Measurements from ENCODE around the gene BUB1B.
"Not testable (repeated sequence)": the region's sequence is repeated elsewhere in the genome, so short reads cannot be mapped to it uniquely, and the experiment has no call there.

BUB1B gene

DNA sequence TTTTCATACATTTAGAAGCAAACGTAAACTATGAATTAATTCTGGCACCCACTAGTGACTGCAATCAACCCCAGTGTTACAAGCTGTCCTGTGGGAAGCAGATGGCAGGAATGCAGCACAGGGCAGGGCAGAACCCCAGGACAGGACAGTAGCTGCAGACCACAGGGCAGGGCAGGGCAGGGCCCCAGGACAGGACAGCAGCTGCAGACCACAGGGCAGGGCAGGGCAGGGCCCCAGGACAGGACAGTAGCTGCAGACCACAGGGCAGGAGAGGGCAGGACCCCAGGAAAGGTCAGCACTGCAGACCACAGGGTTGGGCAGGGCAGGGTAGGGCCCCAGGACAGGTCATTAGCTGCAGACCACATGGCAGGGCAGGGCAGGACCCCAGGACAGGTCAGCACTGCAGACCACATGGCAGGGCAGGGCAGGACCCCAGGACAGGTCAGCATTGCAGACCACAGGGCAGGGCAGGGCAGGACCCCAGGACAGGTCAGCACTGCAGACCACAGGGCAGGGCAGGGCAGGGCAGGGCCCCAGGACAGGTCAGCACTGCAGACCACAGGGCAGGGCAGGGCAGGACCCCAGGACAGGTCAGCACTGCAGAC lies 24.9 kb upstream of the BUB1B start:
- intact Hi-C loops (cut with DNase I); DNase-seq: not testable (repeated sequence)

DNA sequence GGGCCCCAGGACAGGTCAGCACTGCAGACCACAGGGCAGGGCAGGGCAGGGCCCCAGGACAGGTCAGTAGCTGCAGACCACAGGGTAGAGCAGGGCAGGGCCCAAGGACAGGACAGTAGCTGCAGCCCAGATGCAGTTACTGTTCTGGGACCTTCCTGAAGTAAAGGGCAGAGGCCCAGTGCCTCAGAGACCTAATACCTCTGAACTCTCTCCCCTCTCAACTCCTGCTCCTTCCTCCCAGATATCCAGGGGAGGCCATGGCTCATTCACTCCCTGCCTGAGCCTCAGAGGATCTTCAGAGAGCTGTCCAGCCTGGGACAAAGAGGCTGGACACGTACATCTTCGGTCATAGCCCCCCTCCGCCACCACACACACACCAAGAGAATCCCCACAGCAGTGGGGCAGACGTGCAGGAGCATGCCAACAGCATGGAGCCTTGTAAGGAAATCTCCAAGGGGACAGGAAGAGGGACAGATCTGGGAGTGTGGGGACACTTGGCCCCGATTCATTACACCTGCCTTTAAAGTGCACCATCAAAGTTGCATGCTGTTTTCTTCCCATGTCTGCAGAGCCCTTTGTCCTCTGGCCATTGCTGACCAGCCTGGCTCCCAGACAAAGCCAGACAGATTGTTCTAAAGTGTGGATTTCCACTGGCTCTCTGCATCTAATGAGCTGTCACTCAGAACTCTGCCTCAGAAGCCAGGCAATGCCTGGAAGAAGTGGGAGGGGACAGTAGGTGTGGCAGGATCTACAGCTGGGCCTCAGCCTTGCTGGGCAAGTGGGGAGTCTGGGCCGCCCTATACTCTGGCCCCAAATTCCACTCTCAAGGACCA lies 24.2 kb upstream of the BUB1B start:
- intact Hi-C loops (cut with DNase I): no loop called here
- no peak for DNase-seq

DNA sequence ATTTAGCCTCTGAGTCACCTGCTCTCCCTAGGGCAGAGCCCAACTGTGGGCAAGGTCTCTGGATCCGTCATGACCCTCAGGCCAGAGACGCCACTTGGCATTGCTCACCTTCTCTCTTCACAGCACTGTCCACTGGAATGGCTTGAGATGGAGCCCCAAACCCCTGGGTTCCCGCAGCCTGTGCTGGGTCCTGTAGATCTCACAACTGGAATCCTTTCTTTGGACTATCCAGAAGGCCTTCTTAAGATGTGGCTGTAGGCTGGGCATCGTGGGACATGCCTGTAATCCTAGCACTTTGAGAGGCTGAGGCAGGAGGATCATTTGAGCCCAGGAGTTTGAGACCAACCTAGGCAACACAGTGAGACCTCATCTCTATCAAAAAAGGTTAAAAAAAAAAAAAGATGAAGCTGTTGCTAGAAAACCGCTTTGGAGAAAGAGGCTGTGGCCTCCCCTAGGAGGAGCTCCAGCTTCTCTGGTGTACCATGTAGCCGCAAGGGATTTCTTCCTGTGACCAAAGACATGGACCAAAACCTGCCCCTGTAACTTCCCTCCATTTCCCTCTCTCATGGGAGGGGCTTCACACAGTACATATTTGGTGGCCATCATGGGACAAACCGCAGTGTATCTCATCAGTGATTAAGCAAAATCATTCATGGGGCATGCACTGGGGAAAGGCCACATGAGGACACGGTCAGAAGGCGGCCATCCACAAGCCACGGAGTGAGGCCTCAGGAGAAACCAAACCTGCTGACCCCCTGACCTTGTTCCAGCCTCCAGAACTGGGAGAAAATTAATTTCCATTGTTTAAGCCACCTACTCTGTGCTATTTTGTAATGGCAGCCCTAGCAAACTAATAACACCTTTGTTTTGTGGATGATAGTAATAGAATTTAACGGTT lies 23.3 kb upstream of the BUB1B start:
- no peak for DNase-seq
- intact Hi-C loops (cut with DNase I): no loop called here

DNA sequence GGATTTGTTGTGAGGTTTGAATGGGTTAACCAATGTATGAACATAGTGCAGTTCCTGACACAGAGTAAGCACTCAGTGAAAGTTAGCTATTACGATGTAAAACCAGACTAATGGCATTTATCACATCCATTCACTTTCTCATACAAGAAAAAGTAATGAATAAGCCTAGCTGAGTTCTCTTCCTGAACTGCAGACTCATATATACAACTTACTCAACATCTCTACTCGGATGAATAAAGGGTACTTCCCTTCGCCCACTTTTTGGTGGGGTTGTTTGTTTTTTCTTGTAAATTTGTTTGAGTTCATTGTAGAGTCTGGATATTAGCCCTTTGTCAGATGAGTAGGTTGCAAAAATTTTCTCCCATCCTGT lies 22.7 kb upstream of the BUB1B start:
- intact Hi-C loops (cut with DNase I); DNase-seq: not testable (repeated sequence)

DNA sequence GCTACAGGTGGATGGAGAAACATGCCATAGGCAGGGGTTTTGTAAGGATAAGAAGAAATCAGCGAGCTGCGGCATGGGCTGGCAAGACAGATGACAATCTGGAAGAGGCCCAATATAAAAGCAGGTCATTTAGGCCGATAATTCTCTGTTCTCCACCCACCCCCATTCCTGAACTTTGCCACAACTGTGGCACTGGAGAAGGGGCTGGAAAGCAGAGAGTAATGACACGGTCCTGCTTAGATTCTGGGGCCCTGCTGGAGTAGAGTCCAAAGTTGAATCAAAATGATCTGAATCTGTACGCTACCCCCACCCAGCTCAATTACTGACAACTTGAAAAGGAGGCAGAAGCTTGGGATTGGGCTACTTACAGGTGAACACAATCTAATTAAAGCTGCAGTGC lies 18.4 kb upstream of the BUB1B start:
- no peak for DNase-seq
- intact Hi-C loops (cut with DNase I): no loop called here

DNA sequence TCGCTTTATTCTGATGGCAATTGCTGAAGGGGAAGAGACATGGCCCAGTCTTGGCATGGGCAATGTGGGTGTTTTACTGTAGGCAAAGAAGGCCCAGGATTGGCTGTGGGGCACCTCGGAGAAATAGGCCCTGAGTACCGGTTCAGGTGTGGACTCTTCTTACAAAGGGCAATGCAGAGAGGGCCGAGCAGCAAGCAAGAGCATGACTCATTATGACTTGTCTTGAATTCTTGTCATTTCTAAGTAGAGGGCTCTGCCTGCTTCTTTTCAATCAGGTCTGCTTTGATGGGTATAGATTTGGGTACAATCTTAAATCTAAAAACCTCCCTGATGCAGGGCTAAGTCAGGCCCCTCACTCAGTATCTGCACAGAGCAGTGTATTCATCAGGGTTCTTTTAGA lies 14.8 kb upstream of the BUB1B start:
- intact Hi-C loops (cut with DNase I): no loop called here
- no peak for DNase-seq

DNA sequence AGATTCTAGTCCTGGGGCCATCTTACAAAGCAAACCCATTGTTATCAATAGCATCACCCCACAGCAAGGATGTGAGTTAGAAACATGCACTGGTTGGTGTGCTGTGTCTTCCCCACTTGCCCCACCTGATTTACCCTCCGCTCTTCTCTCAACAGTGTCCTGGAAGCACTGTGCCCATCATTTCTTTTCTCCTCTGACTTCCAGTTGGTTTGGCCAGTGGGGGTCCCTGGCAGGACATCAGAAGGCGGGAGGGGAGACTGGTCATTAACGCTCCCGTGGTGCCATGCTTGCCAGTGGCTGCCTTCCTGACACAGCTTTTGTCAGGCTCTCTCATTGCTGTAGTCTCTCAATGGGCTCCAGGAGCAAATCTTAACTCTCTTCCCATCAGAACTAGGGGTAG lies 11.5 kb upstream of the BUB1B start:
- DNase-seq: no peak

DNA sequence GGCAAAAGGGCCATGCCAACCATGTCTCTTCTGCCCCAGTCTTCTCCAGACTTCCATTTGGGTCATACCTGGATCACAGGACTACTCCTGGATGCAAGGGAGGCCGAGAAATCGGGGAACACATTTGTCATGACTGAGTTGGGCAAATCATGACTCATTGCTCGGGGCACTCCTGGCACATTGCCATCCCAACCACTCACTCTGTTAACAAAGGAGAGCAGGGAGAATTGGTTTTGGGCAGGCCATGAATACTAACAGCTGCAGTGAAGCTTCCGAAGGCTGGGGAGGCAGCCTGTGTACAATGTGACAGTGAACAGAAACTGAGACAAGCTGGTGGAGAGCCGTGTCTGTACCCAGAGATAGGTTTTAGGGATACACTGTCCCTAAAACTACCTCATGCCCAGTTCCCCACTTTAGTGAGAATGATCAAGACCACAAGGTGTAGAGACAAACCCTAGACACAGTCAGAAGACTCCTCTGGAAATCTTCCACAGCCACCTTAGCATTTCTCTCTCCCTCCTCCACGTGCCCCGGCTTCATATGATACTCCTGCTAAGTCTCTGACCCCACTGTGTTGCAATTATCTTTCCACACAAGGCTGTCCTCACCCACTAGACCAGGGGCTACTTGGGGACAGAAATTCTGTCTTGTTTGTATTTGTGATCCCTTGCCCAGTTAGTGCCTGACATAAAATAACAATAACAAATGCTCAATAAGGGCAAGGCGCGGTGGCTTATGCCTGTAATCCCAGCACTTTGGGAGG lies 10.5 kb upstream of the BUB1B start:
- intact Hi-C loops (cut with DNase I): no loop called here
- peak in 15 of 42 donors; percentile 2 to 58 (median 22) for DNase-seq

More for the DNA sequence above, 11.5 kb upstream of the BUB1B start:
- intact Hi-C loops (cut with DNase I): no loop called here

DNA sequence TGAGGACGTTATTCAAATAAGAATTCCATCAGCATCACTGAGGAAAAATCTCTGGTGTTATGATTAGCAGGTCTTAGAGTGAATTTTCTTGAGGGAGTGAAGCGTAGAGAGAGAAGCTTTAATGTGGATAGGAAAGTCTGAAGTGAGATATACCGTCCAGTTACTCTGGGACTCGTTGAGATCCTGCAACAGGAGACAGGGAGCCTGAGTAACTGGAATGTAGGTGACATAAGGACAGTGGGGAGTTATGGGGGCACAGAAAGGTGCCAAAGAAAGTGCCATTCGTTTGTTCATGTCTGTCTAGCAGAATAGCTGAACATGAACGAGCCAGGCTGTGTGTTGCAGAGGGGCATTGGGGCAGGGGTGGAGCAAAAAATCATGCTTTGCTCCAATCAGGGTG lies 9.4 kb upstream of the BUB1B start:
- DNase-seq: no peak
- intact Hi-C loops (cut with DNase I): no loop called here

DNA sequence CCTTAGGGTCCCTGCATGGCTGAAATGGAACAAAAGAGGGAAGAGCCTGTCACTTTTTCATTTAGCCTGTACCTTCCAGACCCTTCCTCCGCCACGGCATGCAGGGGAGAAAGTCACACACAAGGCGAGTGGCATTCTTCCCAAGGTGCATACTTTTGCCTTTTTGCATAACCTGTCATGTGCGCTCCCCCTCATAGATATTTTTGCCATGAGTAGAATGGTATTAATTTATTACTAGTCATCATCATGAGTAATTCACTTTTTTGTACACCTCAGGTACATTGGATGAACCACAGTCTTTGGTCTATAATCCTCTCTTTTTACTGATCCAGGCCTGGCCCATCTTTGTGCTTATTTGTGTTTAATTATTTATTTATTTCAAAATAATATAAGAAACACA lies 8.9 kb upstream of the BUB1B start:
- DNase-seq: peak in 6 of 42 donors; percentile 7 to 49 (median 16)
- intact Hi-C loops (cut with DNase I): no loop called here

DNA sequence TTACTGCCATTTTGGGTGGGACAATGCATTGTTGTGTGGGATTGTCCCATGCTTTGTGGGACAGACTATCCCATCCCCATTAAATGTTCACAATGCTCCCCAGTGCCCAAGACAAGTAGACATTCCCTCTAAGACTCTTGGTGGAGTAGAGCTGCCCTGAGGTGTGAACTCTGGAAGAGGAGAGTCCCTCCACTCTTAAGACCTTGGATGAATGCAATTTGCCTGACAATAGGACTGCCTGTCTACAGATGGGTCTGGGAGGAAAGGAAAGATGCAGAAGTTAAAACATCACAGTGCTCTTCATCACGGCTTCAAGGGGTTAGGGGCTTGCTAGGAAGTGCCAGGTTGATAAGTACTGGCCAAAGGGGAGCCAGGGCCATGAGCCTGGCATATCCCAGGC lies 6.0 kb upstream of the BUB1B start:
- DNase-seq; intact Hi-C loops (cut with DNase I): not testable (repeated sequence)

DNA sequence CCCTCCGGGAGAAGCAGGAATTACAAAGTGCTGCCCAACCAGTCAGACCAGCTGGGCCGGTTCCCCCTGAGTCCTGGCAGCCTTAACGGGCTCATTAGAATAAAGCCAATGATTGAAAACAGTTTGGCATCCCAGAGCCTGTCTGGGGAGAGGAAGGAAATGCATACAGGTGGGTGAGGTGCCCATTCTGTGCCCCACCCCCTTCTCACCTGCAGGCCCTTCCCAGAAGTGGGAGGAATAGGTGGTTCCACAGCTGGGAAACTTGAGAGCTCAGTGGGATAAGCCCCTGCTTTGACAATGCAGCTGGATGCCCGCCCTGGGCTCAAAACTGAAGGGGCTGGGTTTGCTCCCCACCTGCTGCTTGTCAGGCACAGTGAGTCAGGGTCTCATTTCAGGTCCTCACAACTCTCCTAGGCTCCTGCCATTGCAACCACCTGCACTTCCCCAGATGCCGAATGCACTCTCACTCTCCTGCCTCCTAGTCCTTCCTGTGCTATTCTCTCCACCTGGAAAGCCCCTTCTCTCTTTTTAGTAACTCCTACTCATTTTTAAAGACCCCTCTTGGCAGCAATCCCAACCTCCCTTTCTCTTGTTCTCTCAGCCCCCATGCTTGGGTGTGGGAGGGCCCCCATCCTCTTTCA lies 5.5 kb upstream of the BUB1B start:
- no peak for DNase-seq
- intact Hi-C loops (cut with DNase I): no loop called here

DNA sequence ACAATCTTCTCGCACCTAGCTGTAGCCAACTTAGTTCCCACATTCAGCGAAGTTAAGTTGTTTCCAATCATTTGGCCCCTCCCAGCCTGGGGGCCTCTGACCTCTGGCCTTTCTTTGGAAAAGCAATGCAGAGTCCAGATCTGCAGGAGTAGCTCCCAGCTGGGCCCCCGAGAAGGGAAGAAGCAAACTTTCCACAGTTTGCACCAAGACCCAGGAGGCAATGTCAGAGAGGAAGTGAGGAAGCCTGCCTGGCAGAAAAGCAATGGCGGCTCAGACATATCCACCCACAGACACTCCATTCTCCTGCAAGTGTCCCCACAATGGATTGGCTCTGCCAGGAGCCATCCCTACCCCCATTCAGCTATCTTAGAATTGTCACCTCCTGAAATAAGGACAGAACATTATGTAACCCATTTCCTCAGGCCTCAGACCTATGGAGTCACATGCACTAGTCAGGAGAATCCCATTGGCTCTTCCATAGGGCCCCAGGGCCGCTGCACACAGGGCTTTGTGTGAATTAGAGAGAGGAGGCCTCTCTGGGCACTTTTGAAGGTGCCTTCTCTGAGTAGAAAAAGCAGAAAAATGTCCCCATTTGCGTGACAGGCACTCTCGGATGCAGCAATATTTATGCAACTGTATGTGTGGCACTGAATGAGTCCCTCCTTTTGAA lies 3.0 kb upstream of the BUB1B start:
- intact Hi-C loops (cut with DNase I): no loop called here
- no peak for DNase-seq

DNA sequence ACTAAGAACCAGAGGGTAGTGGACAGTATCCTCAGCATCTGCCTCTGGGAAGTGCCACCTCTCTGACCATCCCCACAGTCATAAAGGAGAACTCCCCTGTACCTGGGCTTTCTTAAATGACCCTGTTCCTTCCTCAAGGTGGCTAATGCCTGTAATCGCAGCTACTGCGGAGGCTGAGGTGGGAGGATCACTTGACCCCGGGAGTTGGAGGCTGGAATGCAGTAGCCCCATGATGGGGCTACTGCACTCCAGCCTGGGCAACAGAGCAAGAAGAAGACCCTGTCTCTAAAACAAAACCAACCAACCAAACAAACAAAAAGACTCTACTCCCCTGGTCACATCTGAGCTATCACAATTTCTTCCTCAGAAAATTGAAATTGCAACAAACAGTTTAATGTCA lies 848 bp upstream of the BUB1B start:
- no peak for DNase-seq
- intact Hi-C loops (cut with DNase I): loop anchor here (5.0 kb wide), 1 partner anchor 53 kb away; the partner anchor contains the start of gene BMF

DNA sequence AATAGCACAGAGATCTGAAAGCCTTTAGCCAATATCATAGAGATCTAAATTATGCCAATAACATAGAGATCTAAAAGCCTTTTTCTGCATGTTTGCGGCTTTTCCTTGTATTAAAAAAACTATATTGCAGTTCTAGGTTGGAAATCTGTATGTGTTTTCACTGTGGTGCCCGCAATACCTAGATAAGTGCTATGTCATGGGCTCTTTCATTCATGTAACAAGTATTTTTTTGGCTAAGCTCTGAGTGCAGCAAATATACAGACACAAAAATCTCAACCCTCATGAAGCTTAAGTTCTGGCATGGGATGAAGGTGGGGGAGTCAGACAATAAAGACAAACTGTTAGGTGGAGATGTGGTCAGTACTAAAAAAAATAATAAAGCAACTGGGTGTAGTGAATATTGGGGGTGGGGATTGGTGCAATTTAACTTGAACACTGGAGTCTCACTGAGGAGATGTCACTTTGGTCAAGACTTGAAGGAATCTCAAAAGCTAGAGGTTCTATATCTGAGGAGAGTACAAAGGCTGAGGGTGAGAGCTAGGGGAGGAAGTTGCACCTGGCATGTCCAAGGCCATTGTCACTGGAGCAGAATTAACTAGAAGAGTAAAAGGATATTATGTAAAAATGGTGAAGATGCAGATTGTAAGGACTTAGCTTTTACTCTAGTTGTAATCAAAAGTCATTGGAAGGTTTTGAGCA lies 973 bp downstream of the BUB1B start:
- intact Hi-C loops (cut with DNase I): loop anchor here (5.0 kb wide), 1 partner anchor 55 kb away; the partner anchor contains the start of gene BMF

DNA sequence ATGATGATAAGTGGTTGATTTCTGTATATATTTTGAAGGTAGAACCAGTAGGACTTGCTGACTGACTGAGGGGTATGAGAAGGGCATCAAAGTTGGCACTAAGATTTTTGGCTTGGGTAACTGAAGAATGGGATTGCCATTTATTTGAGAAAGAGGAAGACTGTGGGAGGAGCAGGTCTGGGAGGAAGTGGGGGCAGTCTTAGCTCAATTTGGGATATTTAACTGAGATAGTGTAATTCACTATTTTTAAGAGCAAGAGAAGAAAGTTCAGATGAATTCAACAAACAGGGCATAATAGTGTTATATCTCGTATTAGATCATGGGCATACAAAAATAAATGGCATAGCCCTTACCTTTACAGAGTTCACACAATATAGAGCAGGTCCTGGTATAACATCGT lies 1.7 kb downstream of the BUB1B start:
- intact Hi-C loops (cut with DNase I): loop anchor here (5.0 kb wide), 1 partner anchor 55 kb away; the partner anchor contains the start of gene BMF
- no peak for DNase-seq

More for the DNA sequence above, 973 bp downstream of the BUB1B start:
- no peak for DNase-seq
